Motor neuron (in vitro differentiated cells): Measurements from ENCODE around the gene PGAP2. TPM values are rescaled to one million over a fixed set of nuclear protein-coding genes. Genes with fewer than 3 reads are reported as not detected.
A peak's percentile ranks its signal among the peaks of the same experiment; 100 is the strongest.

Source experiments
- ATAC-seq, 8 experiments: fragments of 200-7000 bp; cut with Tn5 transposase; replicated peaks in 6 of 8; 2 replicates each; pipeline ENCODE4 v1.8.0; 2021; ENCODE audit warnings: mild to moderate bottlenecking in 8 of 8, moderate library complexity in 8 of 8
- H3K27ac ChIP-seq, 2 donors: fragments of 250-450 bp; sonication (Bioruptor Pico); 2 replicates each; pipeline ENCODE4 v1.9.0; 2021; ENCODE audit warnings: antibody characterized with exemption in 2 of 2, mild to moderate bottlenecking in 2 of 2, moderate library complexity in 1 of 2
- H3K4me1 ChIP-seq, 2 donors: fragments of 250-450 bp; sonication (Bioruptor Pico); replicated peaks in 1 of 2; 2 replicates each; pipeline ENCODE4 v1.6.1; 2021; ENCODE audit warnings: antibody characterized with exemption in 2 of 2, mild to moderate bottlenecking in 2 of 2, moderate library complexity in 1 of 2
- H3K4me3 ChIP-seq, 5 donors: fragments of 250-450 bp; sonication (Bioruptor Pico); 2 replicates each; pipeline ENCODE4 v1.9.0; 2021; ENCODE audit warnings: antibody characterized with exemption in 5 of 5, mild to moderate bottlenecking in 5 of 5, moderate library complexity in 4 of 5
- WGBS, 10 experiments: fragments of 450-650 bp; shearing (Covaris generic); methylation state at CpG; one replicate each; pipeline ENCODE4 v1.0.0; 2022; 5-methylcytosine and 5-hydroxymethylcytosine counted together
- in situ Hi-C, 9 experiments: fragments of 400-800 bp; cut with MboI; loops; one replicate each; pipeline ENCODE4 v1.15.0; 2021; ENCODE audit warnings: low sequenced_read_pairs in 9 of 9, low pct_unique_long_range_greater_than_20kb in 2 of 9; ENCODE audit not compliant: unreplicated experiment in 9 of 9
- total RNA-seq, 8 experiments: library from RNA; unstranded; fragments of 300-600 nt; gene quantifications; 2 replicates each; pipeline versions ENCODE4 v1.2.3 to v1.2.4, GENCODE V29; 2022

PGAP2 gene
- total RNA-seq, 8 experiments from 2014 or later = 9.2 to 27.2 (median 15.0) TPM

GRCh38 chr11:3867209-3868091 is 59.1 kb downstream of the PGAP2 start:
- ATAC-seq = peak in 1 of 8 experiments; percentile 9
- H3K27ac ChIP-seq = no peak overlapping the region
- 20 to 100% (median 66%) methylated on average over 1 to 4 of the region's 6 CpGs; no CpG with 5 or more reads in 2 of the 10 experiments for WGBS, 10 experiments
- in situ Hi-C loops = loop anchor here in 2 of 9 experiments (25.0 kb wide), 2 partner anchors 195 to 220 kb away; partner anchors contain the start of gene RRM1 (in 1 of the 2)
- no peaks in the 10 kb centered on the region for H3K4me1 ChIP-seq
- no peak overlapping the region for H3K4me3 ChIP-seq

GRCh38 chr11:3873712-3874349 is 65.5 kb downstream of the PGAP2 start:
- Histone ChIP-seq H3K4me1 (peaks cover 7% of the 10 kb centered on the region in 2 donors), H3K4me3 (no peak overlapping the region), H3K27ac (no peak overlapping the region)
- in situ Hi-C loops = loop anchor here in 2 of 9 experiments (25.0 kb wide), 2 partner anchors 188 to 213 kb away; partner anchors contain the start of gene RRM1 (in 1 of the 2)
- WGBS, 10 experiments = 79 to 100% (median 100%) methylated on average over 1 to 2 of the region's 2 CpGs; no CpG with 5 or more reads in 5 of the 10 experiments
- ATAC-seq = no peak

Other genes starting within 250 kb of the PGAP2 start
- gene ART5, start 166.6 kb upstream of the PGAP2 start, total RNA-seq = 10 to 100 TPM in 2 of 8 experiments, 1 to 10 TPM in 3, under 1 TPM in 3; 0.55 to 64.1 (median 1.3) TPM
- 1 to 10 TPM in 1 of 8 experiments, under 1 TPM in 3, not detected in 4; 0.17 to 3.0 (median 0.37) TPM for gene ART1, start 163.4 kb upstream of the PGAP2 start, total RNA-seq
- 1 to 10 TPM in 5 of 8 experiments, under 1 TPM in 3; 0.33 to 2.6 (median 1.4) TPM for gene CHRNA10, start 137.2 kb upstream of the PGAP2 start, total RNA-seq
- gene NUP98, start 11.0 kb upstream of the PGAP2 start, total RNA-seq = 100 to 1,000 TPM in 2 of 8 experiments, 10 to 100 TPM in 6; 27.0 to 115 (median 50.0) TPM
- gene RHOG, start 32.4 kb downstream of the PGAP2 start, total RNA-seq = 10 to 100 TPM in 4 of 8 experiments, 1 to 10 TPM in 4; 2.2 to 23.0 (median 8.5) TPM
- 10 to 100 TPM in 4 of 8 experiments, 1 to 10 TPM in 4; 6.2 to 47.3 (median 10.2) TPM for gene STIM1, start 47.1 kb downstream of the PGAP2 start, total RNA-seq